GM23338 (cell line): ENCODE measurements around the gene HEATR9. TPM values are rescaled to one million over a fixed set of nuclear protein-coding genes. Genes with fewer than 3 reads are reported as not detected.

ENCODE experiments used
- ATAC-seq: fragments of 200-7000 bp; cut with Tn5 transposase; 3 replicates; pipeline ENCODE4 v1.9.1; 2020
- DNase-seq: peaks from one replicate; pipeline ENCODE4 v3.0.0-alpha.2; 2015; ENCODE audit warnings: low spot score
- H2AFZ ChIP-seq: fragments of 200-600 bp; sonication (generic); 2 replicates; pipeline ENCODE4 v1.8.0; 2016; ENCODE audit warnings: antibody characterized with exemption, mild to moderate bottlenecking, moderate library complexity
- H3F3A ChIP-seq: fragments of 200-600 bp; sonication (generic); replicated peaks from 2 replicates; pipeline ENCODE4 v1.8.0; 2017; ENCODE audit warnings: antibody characterized with exemption, mixed run types, low read depth
- H3K27ac ChIP-seq: fragments of 200-600 bp; sonication (generic); 2 replicates; pipeline ENCODE4 v1.6.1; 2016; ENCODE audit warnings: low read depth
- H3K27me3 ChIP-seq: fragments of 200-600 bp; sonication (generic); 2 replicates; pipeline ENCODE4 v1.8.0; 2016; ENCODE audit warnings: mild to moderate bottlenecking, mixed run types, moderate library complexity; ENCODE audit not compliant: insufficient read depth
- H3K36me3 ChIP-seq: fragments of 200-600 bp; sonication (generic); 2 replicates; pipeline ENCODE4 v1.8.0; 2016; ENCODE audit warnings: mild to moderate bottlenecking; ENCODE audit not compliant: insufficient read depth
- H3K4me1 ChIP-seq: fragments of 200-600 bp; sonication (generic); 2 replicates; pipeline ENCODE4 v1.8.0; 2016; ENCODE audit warnings: mild to moderate bottlenecking, moderate library complexity; ENCODE audit not compliant: insufficient read depth
- H3K4me2 ChIP-seq: fragments of 200-600 bp; sonication (generic); 2 replicates; pipeline ENCODE4 v1.7.1; 2017; ENCODE audit warnings: mixed run types
- H3K4me3 ChIP-seq: fragments of 200-600 bp; sonication (generic); 2 replicates; pipeline ENCODE4 v1.6.1; 2016; ENCODE audit warnings: mixed run types
- H3K79me2 ChIP-seq: fragments of 200-600 bp; sonication (generic); replicated peaks from 2 replicates; pipeline ENCODE4 v1.8.0; 2017; ENCODE audit warnings: mild to moderate bottlenecking; ENCODE audit not compliant: insufficient read depth
- H3K9me2 ChIP-seq: fragments of 200-600 bp; sonication (generic); 2 replicates; pipeline ENCODE4 v1.8.0; 2017; ENCODE audit not compliant: insufficient read depth
- H4K20me1 ChIP-seq: fragments of 200-600 bp; sonication (generic); replicated peaks from 2 replicates; pipeline ENCODE4 v1.8.0; 2017; ENCODE audit warnings: mild to moderate bottlenecking; ENCODE audit not compliant: insufficient read depth
- H3K27ac Mint-ChIP-seq: 2 replicates; pipeline ENCODE4 v1.8.0; 2020; ENCODE audit warnings: inconsistent platforms, mild to moderate bottlenecking, moderate library complexity, mixed read lengths
- H3K27me3 Mint-ChIP-seq: 3 replicates; pipeline ENCODE4 v1.8.0; 2022; ENCODE audit warnings: low read depth, mild to moderate bottlenecking, moderate library complexity, mixed read lengths, inconsistent platforms; ENCODE audit not compliant: insufficient read depth, poor library complexity
- H3K36me3 Mint-ChIP-seq: 3 replicates; pipeline ENCODE4 v1.8.0; 2021; ENCODE audit warnings: low read depth, mild to moderate bottlenecking, inconsistent platforms, moderate library complexity, mixed read lengths
- H3K4me1 Mint-ChIP-seq: 3 replicates; pipeline ENCODE4 v1.8.0; 2020; ENCODE audit warnings: mild to moderate bottlenecking, inconsistent platforms, mixed read lengths
- H3K4me3 Mint-ChIP-seq: 3 replicates; pipeline ENCODE4 v1.8.0; 2021; ENCODE audit warnings: moderate library complexity, mild to moderate bottlenecking, inconsistent platforms, mixed read lengths
- H3K9me3 Mint-ChIP-seq: 3 replicates; pipeline ENCODE4 v1.8.0; 2020; ENCODE audit warnings: moderate library complexity, mild to moderate bottlenecking, inconsistent platforms, mixed read lengths
- CREB1 ChIP-seq: fragments of 250-450 bp; sonication (Bioruptor Pico); IDR thresholded peaks from 2 replicates; pipeline ENCODE4 v1.5.0; 2020; ENCODE audit warnings: low read depth, mild to moderate bottlenecking, moderate library complexity
- EZH2 ChIP-seq: fragments of 200-600 bp; sonication (generic); IDR thresholded peaks from one replicate; pipeline ENCODE4 v1.8.0; 2017; ENCODE audit warnings: antibody characterized with exemption, mild to moderate bottlenecking, low read depth; ENCODE audit not compliant: unreplicated experiment
- EZH2phosphoT487 ChIP-seq: fragments of 200-600 bp; sonication (generic); IDR thresholded peaks from one replicate; pipeline ENCODE4 v1.8.1; 2018; ENCODE audit warnings: antibody characterized with exemption; ENCODE audit not compliant: unreplicated experiment
- JUNB ChIP-seq: IDR thresholded peaks from one replicate; pipeline ENCODE4 v1.6.1; 2016; ENCODE audit warnings: antibody characterized with exemption; ENCODE audit not compliant: unreplicated experiment
- NANOG ChIP-seq: IDR thresholded peaks from 2 replicates; pipeline ENCODE4 v1.6.1; 2016; ENCODE audit warnings: antibody characterized with exemption, borderline replicate concordance
- POLR2AphosphoS5 ChIP-seq: IDR thresholded peaks from 2 replicates; pipeline ENCODE4 v1.6.1; 2016; ENCODE audit warnings: antibody characterized with exemption, low read depth
- STAT1 ChIP-seq: IDR thresholded peaks from one replicate; pipeline ENCODE4 v1.6.1; 2016; ENCODE audit warnings: antibody characterized with exemption; ENCODE audit not compliant: unreplicated experiment
- ZNF114 ChIP-seq: fragments of 250-450 bp; sonication (Bioruptor Pico); IDR thresholded peaks from 2 replicates; pipeline ENCODE4 v1.5.0; 2020; ENCODE audit warnings: mild to moderate bottlenecking, moderate library complexity
- ZNF331 ChIP-seq: fragments of 250-450 bp; sonication (Bioruptor Pico); IDR thresholded peaks from 2 replicates; pipeline ENCODE4 v1.5.0; 2020; ENCODE audit warnings: low read depth, mild to moderate bottlenecking, moderate library complexity
- polyA plus RNA-seq: library from polyadenylated mRNA; unstranded; fragments of >200 nt; fragmentation: Nextera tagmentation; extraction: Ambion mirVana; gene quantifications from 2 replicates; pipeline ENCODE4 v1.2.1, GENCODE V29; 2016
- total RNA-seq: library from RNA; depleted of rRNA; stranded (reverse); fragments of >200 nt; shearing (Covaris generic); gene quantifications from 2 replicates; pipeline ENCODE4 v1.2.3, GENCODE V29; 2014
- TF ChIP-seq, protein P1 (sequence below): IDR thresholded peaks from one replicate; pipeline ENCODE4 v1.6.1; 2018; ENCODE audit warnings: antibody characterized with exemption; ENCODE audit not compliant: unreplicated experiment
- TF ChIP-seq, protein P2 (sequence below): IDR thresholded peaks from 2 replicates; pipeline ENCODE4 v1.6.1; 2016; ENCODE audit warnings: antibody characterized with exemption
- TF ChIP-seq, protein P3 (sequence below), 2 experiments: fragments of 200-600 bp in 1 of 2; sonication (generic) in 1 of 2; conservative IDR thresholded peaks; 2 replicates each; pipeline versions ENCODE4 v1.5.1 to v1.6.1; 2016 to 2017; ENCODE audit warnings: antibody characterized with exemption in 2 of 2, low read depth in 2 of 2, mild to moderate bottlenecking in 2 of 2, moderate library complexity in 1 of 2
- TF ChIP-seq, protein P4 (sequence below): fragments of 250-450 bp; sonication (Bioruptor Pico); IDR thresholded peaks from 2 replicates; pipeline ENCODE4 v1.5.0; 2020; ENCODE audit warnings: mild to moderate bottlenecking, moderate library complexity

The HEATR9 gene
- total and polyA plus RNA-seq, 2 experiments from 2014 or later, result not detected

DNA sequence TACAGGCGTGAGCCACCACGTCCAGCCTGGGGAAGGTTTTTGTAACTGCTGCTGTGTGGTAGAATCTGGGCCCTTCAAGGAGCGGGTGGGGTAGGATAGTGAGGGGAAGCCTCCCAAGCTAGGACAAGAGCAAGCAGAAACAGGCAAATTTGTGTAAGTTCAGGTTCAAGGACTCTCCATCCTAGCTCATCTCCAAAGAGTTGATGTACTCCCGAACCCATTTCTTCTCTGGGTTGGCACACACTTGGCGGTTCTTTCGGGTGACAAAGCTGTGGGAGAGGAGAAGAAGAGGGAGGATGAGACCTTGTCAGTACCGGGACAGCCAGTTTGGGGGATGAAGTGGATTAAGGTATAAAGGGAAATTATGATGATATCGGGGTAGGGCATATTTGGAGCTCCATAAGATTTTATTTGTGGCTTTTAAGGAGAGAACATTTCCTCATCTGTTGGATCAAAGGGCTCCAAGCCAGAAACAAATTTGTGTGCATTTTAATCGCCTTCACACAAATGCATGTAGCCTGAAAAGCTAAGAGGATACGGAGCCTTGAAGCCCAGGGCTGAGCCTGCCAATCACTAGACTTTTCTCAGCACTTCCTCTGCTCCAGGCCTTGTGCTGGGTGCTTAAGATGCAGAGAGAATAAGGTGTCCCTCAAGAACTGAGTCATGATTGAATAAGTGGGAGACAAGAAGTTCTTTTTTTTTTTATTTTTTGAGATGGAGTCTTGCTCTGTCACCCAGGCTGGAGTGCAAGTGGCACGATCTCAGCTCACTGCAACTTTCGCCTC is 3.7 kb upstream of the HEATR9 start:
- Mint-ChIP-seq H3K27me3 (peaks cover 6% of the 10 kb centered on the region), H3K4me3 (no peak overlapping the region), H3K27ac (no peak overlapping the region), H3K9me3 (no peaks in the 10 kb centered on the region), H3K4me1 (peaks cover 14% of the 10 kb centered on the region), H3K36me3 (no peaks in the 10 kb centered on the region)
- no peak overlapping the region for H3K4me3 ChIP-seq
- H3K36me3 ChIP-seq, result no peaks in the 10 kb centered on the region
- H4K20me1 ChIP-seq, result no peaks in the 10 kb centered on the region
- no peak overlapping the region for H3K4me2 ChIP-seq
- no peak for DNase-seq
- H2AFZ ChIP-seq, result no peak overlapping the region
- H3K27ac ChIP-seq, result no peak overlapping the region
- TF ChIP-seq, protein P1, sequence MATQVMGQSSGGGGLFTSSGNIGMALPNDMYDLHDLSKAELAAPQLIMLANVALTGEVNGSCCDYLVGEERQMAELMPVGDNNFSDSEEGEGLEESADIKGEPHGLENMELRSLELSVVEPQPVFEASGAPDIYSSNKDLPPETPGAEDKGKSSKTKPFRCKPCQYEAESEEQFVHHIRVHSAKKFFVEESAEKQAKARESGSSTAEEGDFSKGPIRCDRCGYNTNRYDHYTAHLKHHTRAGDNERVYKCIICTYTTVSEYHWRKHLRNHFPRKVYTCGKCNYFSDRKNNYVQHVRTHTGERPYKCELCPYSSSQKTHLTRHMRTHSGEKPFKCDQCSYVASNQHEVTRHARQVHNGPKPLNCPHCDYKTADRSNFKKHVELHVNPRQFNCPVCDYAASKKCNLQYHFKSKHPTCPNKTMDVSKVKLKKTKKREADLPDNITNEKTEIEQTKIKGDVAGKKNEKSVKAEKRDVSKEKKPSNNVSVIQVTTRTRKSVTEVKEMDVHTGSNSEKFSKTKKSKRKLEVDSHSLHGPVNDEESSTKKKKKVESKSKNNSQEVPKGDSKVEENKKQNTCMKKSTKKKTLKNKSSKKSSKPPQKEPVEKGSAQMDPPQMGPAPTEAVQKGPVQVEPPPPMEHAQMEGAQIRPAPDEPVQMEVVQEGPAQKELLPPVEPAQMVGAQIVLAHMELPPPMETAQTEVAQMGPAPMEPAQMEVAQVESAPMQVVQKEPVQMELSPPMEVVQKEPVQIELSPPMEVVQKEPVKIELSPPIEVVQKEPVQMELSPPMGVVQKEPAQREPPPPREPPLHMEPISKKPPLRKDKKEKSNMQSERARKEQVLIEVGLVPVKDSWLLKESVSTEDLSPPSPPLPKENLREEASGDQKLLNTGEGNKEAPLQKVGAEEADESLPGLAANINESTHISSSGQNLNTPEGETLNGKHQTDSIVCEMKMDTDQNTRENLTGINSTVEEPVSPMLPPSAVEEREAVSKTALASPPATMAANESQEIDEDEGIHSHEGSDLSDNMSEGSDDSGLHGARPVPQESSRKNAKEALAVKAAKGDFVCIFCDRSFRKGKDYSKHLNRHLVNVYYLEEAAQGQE, result no peak
- TF ChIP-seq, protein P2, sequence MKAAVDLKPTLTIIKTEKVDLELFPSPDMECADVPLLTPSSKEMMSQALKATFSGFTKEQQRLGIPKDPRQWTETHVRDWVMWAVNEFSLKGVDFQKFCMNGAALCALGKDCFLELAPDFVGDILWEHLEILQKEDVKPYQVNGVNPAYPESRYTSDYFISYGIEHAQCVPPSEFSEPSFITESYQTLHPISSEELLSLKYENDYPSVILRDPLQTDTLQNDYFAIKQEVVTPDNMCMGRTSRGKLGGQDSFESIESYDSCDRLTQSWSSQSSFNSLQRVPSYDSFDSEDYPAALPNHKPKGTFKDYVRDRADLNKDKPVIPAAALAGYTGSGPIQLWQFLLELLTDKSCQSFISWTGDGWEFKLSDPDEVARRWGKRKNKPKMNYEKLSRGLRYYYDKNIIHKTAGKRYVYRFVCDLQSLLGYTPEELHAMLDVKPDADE, result no peak
- TF ChIP-seq STAT1, result no peak
- TF ChIP-seq EZH2phosphoT487, result no peak
- no peak for TF ChIP-seq JUNB
- no peak for TF ChIP-seq POLR2AphosphoS5
- TF ChIP-seq, protein P3, sequence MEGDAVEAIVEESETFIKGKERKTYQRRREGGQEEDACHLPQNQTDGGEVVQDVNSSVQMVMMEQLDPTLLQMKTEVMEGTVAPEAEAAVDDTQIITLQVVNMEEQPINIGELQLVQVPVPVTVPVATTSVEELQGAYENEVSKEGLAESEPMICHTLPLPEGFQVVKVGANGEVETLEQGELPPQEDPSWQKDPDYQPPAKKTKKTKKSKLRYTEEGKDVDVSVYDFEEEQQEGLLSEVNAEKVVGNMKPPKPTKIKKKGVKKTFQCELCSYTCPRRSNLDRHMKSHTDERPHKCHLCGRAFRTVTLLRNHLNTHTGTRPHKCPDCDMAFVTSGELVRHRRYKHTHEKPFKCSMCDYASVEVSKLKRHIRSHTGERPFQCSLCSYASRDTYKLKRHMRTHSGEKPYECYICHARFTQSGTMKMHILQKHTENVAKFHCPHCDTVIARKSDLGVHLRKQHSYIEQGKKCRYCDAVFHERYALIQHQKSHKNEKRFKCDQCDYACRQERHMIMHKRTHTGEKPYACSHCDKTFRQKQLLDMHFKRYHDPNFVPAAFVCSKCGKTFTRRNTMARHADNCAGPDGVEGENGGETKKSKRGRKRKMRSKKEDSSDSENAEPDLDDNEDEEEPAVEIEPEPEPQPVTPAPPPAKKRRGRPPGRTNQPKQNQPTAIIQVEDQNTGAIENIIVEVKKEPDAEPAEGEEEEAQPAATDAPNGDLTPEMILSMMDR (conservative IDR thresholded peaks at IDR 0.05; ENCODE audit: low read depth in 2 of 2), result no peak
- TF ChIP-seq EZH2, result no peak
- TF ChIP-seq CREB1, result no peak
- no peak for TF ChIP-seq ZNF114 (CRISPR knock-in tag)
- TF ChIP-seq NANOG, result no peak
- TF ChIP-seq, protein P4, sequence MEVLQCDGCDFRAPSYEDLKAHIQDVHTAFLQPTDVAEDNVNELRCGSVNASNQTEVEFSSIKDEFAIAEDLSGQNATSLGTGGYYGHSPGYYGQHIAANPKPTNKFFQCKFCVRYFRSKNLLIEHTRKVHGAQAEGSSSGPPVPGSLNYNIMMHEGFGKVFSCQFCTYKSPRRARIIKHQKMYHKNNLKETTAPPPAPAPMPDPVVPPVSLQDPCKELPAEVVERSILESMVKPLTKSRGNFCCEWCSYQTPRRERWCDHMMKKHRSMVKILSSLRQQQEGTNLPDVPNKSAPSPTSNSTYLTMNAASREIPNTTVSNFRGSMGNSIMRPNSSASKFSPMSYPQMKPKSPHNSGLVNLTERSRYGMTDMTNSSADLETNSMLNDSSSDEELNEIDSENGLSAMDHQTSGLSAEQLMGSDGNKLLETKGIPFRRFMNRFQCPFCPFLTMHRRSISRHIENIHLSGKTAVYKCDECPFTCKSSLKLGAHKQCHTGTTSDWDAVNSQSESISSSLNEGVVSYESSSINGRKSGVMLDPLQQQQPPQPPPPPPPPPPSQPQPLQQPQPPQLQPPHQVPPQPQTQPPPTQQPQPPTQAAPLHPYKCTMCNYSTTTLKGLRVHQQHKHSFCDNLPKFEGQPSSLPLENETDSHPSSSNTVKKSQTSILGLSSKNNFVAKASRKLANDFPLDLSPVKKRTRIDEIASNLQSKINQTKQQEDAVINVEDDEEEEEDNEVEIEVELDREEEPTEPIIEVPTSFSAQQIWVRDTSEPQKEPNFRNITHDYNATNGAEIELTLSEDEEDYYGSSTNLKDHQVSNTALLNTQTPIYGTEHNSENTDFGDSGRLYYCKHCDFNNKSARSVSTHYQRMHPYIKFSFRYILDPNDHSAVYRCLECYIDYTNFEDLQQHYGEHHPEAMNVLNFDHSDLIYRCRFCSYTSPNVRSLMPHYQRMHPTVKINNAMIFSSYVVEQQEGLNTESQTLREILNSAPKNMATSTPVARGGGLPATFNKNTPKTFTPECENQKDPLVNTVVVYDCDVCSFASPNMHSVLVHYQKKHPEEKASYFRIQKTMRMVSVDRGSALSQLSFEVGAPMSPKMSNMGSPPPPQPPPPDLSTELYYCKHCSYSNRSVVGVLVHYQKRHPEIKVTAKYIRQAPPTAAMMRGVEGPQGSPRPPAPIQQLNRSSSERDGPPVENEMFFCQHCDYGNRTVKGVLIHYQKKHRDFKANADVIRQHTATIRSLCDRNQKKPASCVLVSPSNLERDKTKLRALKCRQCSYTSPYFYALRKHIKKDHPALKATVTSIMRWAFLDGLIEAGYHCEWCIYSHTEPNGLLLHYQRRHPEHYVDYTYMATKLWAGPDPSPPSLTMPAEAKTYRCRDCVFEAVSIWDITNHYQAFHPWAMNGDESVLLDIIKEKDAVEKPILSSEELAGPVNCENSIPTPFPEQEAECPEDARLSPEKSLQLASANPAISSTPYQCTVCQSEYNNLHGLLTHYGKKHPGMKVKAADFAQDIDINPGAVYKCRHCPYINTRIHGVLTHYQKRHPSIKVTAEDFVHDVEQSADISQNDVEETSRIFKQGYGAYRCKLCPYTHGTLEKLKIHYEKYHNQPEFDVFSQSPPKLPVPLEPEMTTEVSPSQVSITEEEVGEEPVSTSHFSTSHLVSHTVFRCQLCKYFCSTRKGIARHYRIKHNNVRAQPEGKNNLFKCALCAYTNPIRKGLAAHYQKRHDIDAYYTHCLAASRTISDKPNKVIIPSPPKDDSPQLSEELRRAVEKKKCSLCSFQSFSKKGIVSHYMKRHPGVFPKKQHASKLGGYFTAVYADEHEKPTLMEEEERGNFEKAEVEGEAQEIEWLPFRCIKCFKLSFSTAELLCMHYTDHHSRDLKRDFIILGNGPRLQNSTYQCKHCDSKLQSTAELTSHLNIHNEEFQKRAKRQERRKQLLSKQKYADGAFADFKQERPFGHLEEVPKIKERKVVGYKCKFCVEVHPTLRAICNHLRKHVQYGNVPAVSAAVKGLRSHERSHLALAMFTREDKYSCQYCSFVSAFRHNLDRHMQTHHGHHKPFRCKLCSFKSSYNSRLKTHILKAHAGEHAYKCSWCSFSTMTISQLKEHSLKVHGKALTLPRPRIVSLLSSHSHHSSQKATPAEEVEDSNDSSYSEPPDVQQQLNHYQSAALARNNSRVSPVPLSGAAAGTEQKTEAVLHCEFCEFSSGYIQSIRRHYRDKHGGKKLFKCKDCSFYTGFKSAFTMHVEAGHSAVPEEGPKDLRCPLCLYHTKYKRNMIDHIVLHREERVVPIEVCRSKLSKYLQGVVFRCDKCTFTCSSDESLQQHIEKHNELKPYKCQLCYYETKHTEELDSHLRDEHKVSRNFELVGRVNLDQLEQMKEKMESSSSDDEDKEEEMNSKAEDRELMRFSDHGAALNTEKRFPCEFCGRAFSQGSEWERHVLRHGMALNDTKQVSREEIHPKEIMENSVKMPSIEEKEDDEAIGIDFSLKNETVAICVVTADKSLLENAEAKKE, result no peak
- no peak for TF ChIP-seq ZNF331 (CRISPR knock-in tag)
- ATAC-seq, result no peak
- H3K4me1 ChIP-seq, result peaks cover 4% of the 10 kb centered on the region; the same call in 1 of the 2 replicates
- H3K9me2 ChIP-seq, result no peaks in the 10 kb centered on the region
- H3K79me2 ChIP-seq, result no peaks in the 10 kb centered on the region
- no peaks in the 10 kb centered on the region for H3F3A ChIP-seq
- H3K27me3 ChIP-seq, result no peaks in the 10 kb centered on the region
